KOPT-K1 (cell line): ENCODE results near the gene LONRF3.
"Not testable (repeated sequence)": the region's sequence is repeated elsewhere in the genome, so short reads cannot be mapped to it uniquely, and the experiment has no call there.

Experiments used
- H3K27ac ChIP-seq: fragments of 200-600 bp; sonication (generic); 2 replicates; pipeline ENCODE4 v1.5.1; 2016; ENCODE audit warnings: antibody characterized with exemption, mild to moderate bottlenecking, low read depth, low read length; ENCODE audit not compliant: poor library complexity, severe bottlenecking
- H3K36me3 ChIP-seq: fragments of 200-600 bp; sonication (generic); 2 replicates; pipeline ENCODE4 v1.5.1; 2017; ENCODE audit warnings: antibody characterized with exemption, mild to moderate bottlenecking, low read length, moderate library complexity; ENCODE audit not compliant: insufficient read depth
- H3K9me3 ChIP-seq: fragments of 200-600 bp; sonication (generic); 2 replicates; pipeline ENCODE4 v1.5.1; 2017; ENCODE audit warnings: antibody characterized with exemption, low read length, mild to moderate bottlenecking; ENCODE audit not compliant: insufficient read depth, poor library complexity, severe bottlenecking

The LONRF3 gene

GRCh38 chrX:118975831-118976598, 1.6 kb downstream of the LONRF3 start:
- Histone ChIP-seq H3K9me3 (no peaks in the 10 kb centered on the region), H3K27ac (no peak overlapping the region), H3K36me3 (no peaks in the 10 kb centered on the region)

GRCh38 chrX:118976599-118977340, 2.4 kb downstream of the LONRF3 start:
- Histone ChIP-seq H3K27ac (no peak overlapping the region), H3K9me3 (no peaks in the 10 kb centered on the region), H3K36me3 (no peaks in the 10 kb centered on the region)

- Histone ChIP-seq H3K36me3 (no peaks in the 10 kb centered on the region), H3K9me3 (no peaks in the 10 kb centered on the region), H3K27ac (no peak overlapping the region)
These were observed 3.0 kb downstream of the LONRF3 start for GRCh38 chrX:118977424-118977823.

- H3K27ac ChIP-seq: no peak overlapping the region
- H3K36me3 ChIP-seq: no peaks in the 10 kb centered on the region
- H3K9me3 ChIP-seq: no peaks in the 10 kb centered on the region
These were observed 4.0 kb downstream of the LONRF3 start for GRCh38 chrX:118978451-118978850.

GRCh38 chrX:118980761-118981160, 6.3 kb downstream of the LONRF3 start:
- H3K27ac ChIP-seq: no peak overlapping the region
- no peaks in the 10 kb centered on the region for H3K36me3 ChIP-seq
- no peaks in the 10 kb centered on the region for H3K9me3 ChIP-seq

GRCh38 chrX:118983513-118983912, 9.1 kb downstream of the LONRF3 start:
- Histone ChIP-seq H3K27ac (no peak overlapping the region), H3K36me3 (no peaks in the 10 kb centered on the region), H3K9me3 (no peaks in the 10 kb centered on the region)

GRCh38 chrX:118988911-118989310, 14.5 kb downstream of the LONRF3 start:
- Histone ChIP-seq H3K36me3 (no peaks in the 10 kb centered on the region), H3K27ac (no peak overlapping the region), H3K9me3 (no peaks in the 10 kb centered on the region)

GRCh38 chrX:118989886-118990285, 15.5 kb downstream of the LONRF3 start:
- H3K36me3 ChIP-seq: no peaks in the 10 kb centered on the region
- H3K27ac ChIP-seq: no peak overlapping the region
- H3K9me3 ChIP-seq: no peaks in the 10 kb centered on the region

- Histone ChIP-seq H3K9me3 (no peaks in the 10 kb centered on the region), H3K27ac (no peak overlapping the region), H3K36me3 (no peaks in the 10 kb centered on the region)
These were observed 16.3 kb downstream of the LONRF3 start for GRCh38 chrX:118990512-118991227.

GRCh38 chrX:118992441-118993121, 18.2 kb downstream of the LONRF3 start:
- not testable (repeated sequence) for H3K27ac ChIP-seq, H3K9me3 ChIP-seq, H3K36me3 ChIP-seq

GRCh38 chrX:119003462-119003861, 29.0 kb downstream of the LONRF3 start:
- Histone ChIP-seq H3K36me3 (no peaks in the 10 kb centered on the region), H3K27ac (no peak overlapping the region), H3K9me3 (no peaks in the 10 kb centered on the region)

- Histone ChIP-seq H3K27ac (no peak overlapping the region), H3K9me3 (no peaks in the 10 kb centered on the region), H3K36me3 (no peaks in the 10 kb centered on the region)
These were observed 30.6 kb downstream of the LONRF3 start for GRCh38 chrX:119004920-119005524.

GRCh38 chrX:119007189-119007770, 32.9 kb downstream of the LONRF3 start:
- Histone ChIP-seq H3K9me3 (no peaks in the 10 kb centered on the region), H3K27ac (no peak overlapping the region), H3K36me3 (no peaks in the 10 kb centered on the region)

- H3K36me3 ChIP-seq: no peaks in the 10 kb centered on the region
- no peaks in the 10 kb centered on the region for H3K9me3 ChIP-seq
- no peak overlapping the region for H3K27ac ChIP-seq
These were observed 33.8 kb downstream of the LONRF3 start for GRCh38 chrX:119008110-119008744.
